ENCODE results near the gene TXNRD2. TPM values are rescaled to one million over a fixed set of nuclear protein-coding genes. Genes with fewer than 3 reads are reported as not detected.
A peak's percentile ranks its signal among the peaks of the same experiment; 100 is the strongest.

Gene TXNRD2
- total RNA-seq, 1 experiment from 2014 or later = 22.9 TPM

DNA sequence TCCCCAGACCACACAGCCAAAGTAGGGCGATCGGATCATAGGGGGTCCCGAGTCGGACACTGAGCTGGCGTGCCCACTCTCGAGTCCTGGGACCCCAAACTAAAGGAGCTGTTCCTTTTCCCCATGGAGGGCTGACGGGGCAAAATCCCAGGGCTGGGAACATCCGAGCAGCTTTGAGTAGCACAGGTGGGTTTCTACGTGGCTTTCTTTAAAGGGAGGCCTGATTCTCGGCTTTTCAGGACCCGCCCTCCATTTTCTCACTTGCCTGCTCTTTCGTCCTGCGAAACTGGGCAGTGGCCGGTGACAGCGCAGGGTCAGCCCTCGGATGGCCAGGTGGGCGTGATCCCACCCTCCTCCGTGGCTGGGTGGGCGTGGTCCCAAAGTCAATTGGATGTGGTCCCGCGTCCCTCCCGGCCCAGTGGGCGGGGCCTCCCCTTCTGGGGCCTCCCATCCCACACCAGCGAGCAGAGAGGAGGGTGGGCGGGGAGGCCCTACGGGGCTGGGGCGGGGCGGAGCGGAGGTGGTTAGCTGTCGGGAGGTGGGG, 17.5 kb upstream of the TXNRD2 start:
- WGBS (ENCODE audit: extremely low coverage, insufficient read length, low lambda C conversion rate) = no CpG with 5 or more reads among the region's 30 CpGs
- H4K8ac ChIP-seq (replicated peaks; ENCODE audit: insufficient read length, low read depth, low read length) = no peak overlapping the region
- H3K23me2 ChIP-seq (ENCODE audit: insufficient read length, low read depth, low read length, poor library complexity, severe bottlenecking) = no peaks in the 10 kb centered on the region
- peaks cover 2% of the 10 kb centered on the region; the same call in 1 of the 2 replicates for H3K4me1 ChIP-seq (ENCODE audit: insufficient read depth, low read length)
- H2BK15ac ChIP-seq (ENCODE audit: low read depth, low read length) = no peak overlapping the region
- no peak overlapping the region for H2AFZ ChIP-seq (ENCODE audit: low read length)
- TF ChIP-seq, protein P1, sequence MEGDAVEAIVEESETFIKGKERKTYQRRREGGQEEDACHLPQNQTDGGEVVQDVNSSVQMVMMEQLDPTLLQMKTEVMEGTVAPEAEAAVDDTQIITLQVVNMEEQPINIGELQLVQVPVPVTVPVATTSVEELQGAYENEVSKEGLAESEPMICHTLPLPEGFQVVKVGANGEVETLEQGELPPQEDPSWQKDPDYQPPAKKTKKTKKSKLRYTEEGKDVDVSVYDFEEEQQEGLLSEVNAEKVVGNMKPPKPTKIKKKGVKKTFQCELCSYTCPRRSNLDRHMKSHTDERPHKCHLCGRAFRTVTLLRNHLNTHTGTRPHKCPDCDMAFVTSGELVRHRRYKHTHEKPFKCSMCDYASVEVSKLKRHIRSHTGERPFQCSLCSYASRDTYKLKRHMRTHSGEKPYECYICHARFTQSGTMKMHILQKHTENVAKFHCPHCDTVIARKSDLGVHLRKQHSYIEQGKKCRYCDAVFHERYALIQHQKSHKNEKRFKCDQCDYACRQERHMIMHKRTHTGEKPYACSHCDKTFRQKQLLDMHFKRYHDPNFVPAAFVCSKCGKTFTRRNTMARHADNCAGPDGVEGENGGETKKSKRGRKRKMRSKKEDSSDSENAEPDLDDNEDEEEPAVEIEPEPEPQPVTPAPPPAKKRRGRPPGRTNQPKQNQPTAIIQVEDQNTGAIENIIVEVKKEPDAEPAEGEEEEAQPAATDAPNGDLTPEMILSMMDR (conservative IDR thresholded peaks at IDR 0.05) = no peak
- no peak overlapping the region for H2BK12ac ChIP-seq (ENCODE audit: insufficient read length, low read depth, low read length)
- no peaks in the 10 kb centered on the region for H3K27me3 ChIP-seq (ENCODE audit: insufficient read depth, low read length)
- DNase-seq = peak; percentile 99
- H3K14ac ChIP-seq (ENCODE audit: insufficient read depth, low read length) = no peak overlapping the region
- H3K9me3 Mint-ChIP-seq = no peaks in the 10 kb centered on the region; a peak in 1 of 5 replicates
- H3K4me3 Mint-ChIP-seq = peak overlapping the region; percentile 54 to 72
- no peaks in the 10 kb centered on the region for H3K27me3 Mint-ChIP-seq (ENCODE audit: low read depth)
- no peak overlapping the region for H2BK20ac ChIP-seq (ENCODE audit: low read depth, low read length, poor library complexity, severe bottlenecking)
- no peaks in the 10 kb centered on the region for H3K79me2 ChIP-seq (ENCODE audit: insufficient read depth, low read length)
- H4K20me1 ChIP-seq (ENCODE audit: control insufficient read depth, insufficient read depth, insufficient read length) = no peaks in the 10 kb centered on the region
- no peaks in the 10 kb centered on the region for H3K79me1 ChIP-seq (ENCODE audit: insufficient read depth, low read depth, low read length, poor library complexity, severe bottlenecking)
- no peak overlapping the region for H3K56ac ChIP-seq (ENCODE audit: insufficient read length, low read depth, low read length)
- H3K27ac ChIP-seq (ENCODE audit: insufficient read length, low read depth, low read length) = no peak overlapping the region
- H2AK5ac ChIP-seq (ENCODE audit: insufficient read length, low read length) = no peak overlapping the region
- no peaks in the 10 kb centered on the region; a peak in 1 of 7 replicates for H3K36me3 Mint-ChIP-seq (ENCODE audit: insufficient read depth in 1 of 3, low read depth in 3 of 3)
- H3K18ac ChIP-seq (ENCODE audit: insufficient read length, low read depth, low read length) = no peak overlapping the region
- H2BK5ac ChIP-seq (ENCODE audit: insufficient read length, low read length) = no peak overlapping the region
- H3K27ac Mint-ChIP-seq = peak overlapping the region in 2 of 3 experiments; percentile 39 to 40; a peak in 2 of 7 replicates
- peaks cover 18 to 31% of the 10 kb centered on the region in 2 experiments for H3K4me1 Mint-ChIP-seq
- no peak overlapping the region for H3K23ac ChIP-seq (ENCODE audit: insufficient read length, low read depth, low read length)
- no peak overlapping the region for H3K4ac ChIP-seq (ENCODE audit: low read depth, low read length)
- H3K4me2 ChIP-seq (ENCODE audit: insufficient read depth, insufficient read length, low read length) = peak overlapping the region; percentile 61
- no peaks in the 10 kb centered on the region for H3K9me3 ChIP-seq (ENCODE audit: control insufficient read depth, low read depth, low read length)
- H4K91ac ChIP-seq (ENCODE audit: insufficient read length, low read depth, low read length) = no peak overlapping the region
- no peak overlapping the region for H3T11ph ChIP-seq (ENCODE audit: low read length)
- H3K9ac ChIP-seq (ENCODE audit: extremely low read depth, insufficient read length, low read length) = no peak overlapping the region
- H4K5ac ChIP-seq (ENCODE audit: insufficient read length, low read depth, low read length) = no peak overlapping the region
- H2BK120ac ChIP-seq (ENCODE audit: low read depth, low read length, poor library complexity, severe bottlenecking) = no peak overlapping the region
